Peyer's patch (tissue), 4 donors: ENCODE measurements around the gene TYMP. TPM values are rescaled to one million over a fixed set of nuclear protein-coding genes. Genes with fewer than 3 reads are reported as not detected.
A peak's percentile ranks its signal among the peaks of the same experiment; 100 is the strongest.

ENCODE experiments used
- DNase-seq, 3 donors: peaks; one replicate each; pipeline ENCODE4 v3.0.0-alpha.2; 2017 to 2019
- H3K27ac ChIP-seq, 4 donors: fragments of 200-600 bp; sonication (generic); one replicate each; pipeline ENCODE4 v1.5.1; 2016 to 2019
- H3K27me3 ChIP-seq, 2 donors: fragments of 200-600 bp; sonication (generic); one replicate each; pipeline ENCODE4 v1.5.1; 2019
- H3K36me3 ChIP-seq, 3 donors: fragments of 200-600 bp; sonication (generic); one replicate each; pipeline ENCODE4 v1.5.1; 2016 to 2019
- H3K4me1 ChIP-seq, 4 donors: fragments of 200-600 bp; sonication (generic); one replicate each; pipeline ENCODE4 v1.5.1; 2016 to 2019
- H3K4me3 ChIP-seq, 4 donors: fragments of 200-600 bp; sonication (generic); 1 replicate in 3 of 4; 2 replicates in 1 of 4; pipeline ENCODE4 v1.5.1; 2016 to 2019; ENCODE audit warnings: mild to moderate bottlenecking in 1 of 4
- H3K9me3 ChIP-seq, 4 donors: fragments of 200-600 bp; sonication (generic); one replicate each; pipeline ENCODE4 v1.5.1; 2016 to 2019; ENCODE audit warnings: mild to moderate bottlenecking in 1 of 4
- CTCF ChIP-seq, 6 experiments: fragments of 450-650 bp in 4 of 6; fragments of 200-600 bp in 2 of 6; sonication (generic) in 1 of 6; IDR thresholded peaks; one replicate each; pipeline ENCODE4 v1.5.1; 2017 to 2019; ENCODE audit warnings: antibody characterized with exemption in 6 of 6, mild to moderate bottlenecking in 3 of 6, moderate library complexity in 1 of 6
- POLR2A ChIP-seq, 2 donors: fragments of 450-650 bp; IDR thresholded peaks; one replicate each; pipeline ENCODE4 v1.5.1; 2017; ENCODE audit warnings: antibody characterized with exemption in 2 of 2, mild to moderate bottlenecking in 2 of 2, moderate library complexity in 2 of 2
- total RNA-seq, 4 donors: library from RNA; depleted of rRNA; stranded (reverse); fragments of >200 nt; gene quantifications; one replicate each; pipeline ENCODE4 v1.1.0, GENCODE V29; 2016

TYMP gene
- total RNA-seq, 4 donors from 2014 or later = 53.5 to 93.9 (median 88.3) TPM

GRCh38 chr22:50546326-50547262 is 16.8 kb upstream of the TYMP start:
- Histone ChIP-seq H3K4me1 (peaks cover 6 to 42% (median 18%) of the 10 kb centered on the region in 4 donors), H3K9me3 (no peaks in the 10 kb centered on the region), H3K4me3 (no peak overlapping the region), H3K27me3 (peaks cover 0 to 15% of the 10 kb centered on the region in 2 donors), H3K36me3 (no peaks in the 10 kb centered on the region), H3K27ac (peak overlapping the region in 1 of 4 donors; percentile 25)
- TF ChIP-seq CTCF (IDR thresholded peaks at IDR 0.05) = no peak
- no peak for TF ChIP-seq POLR2A (IDR thresholded peaks at IDR 0.05)
- no peak for DNase-seq

GRCh38 chr22:50545522-50546325 is 15.9 kb upstream of the TYMP start, which contains the start of gene KLHDC7B:
TSS of gene KLHDC7B (plus strand) at chr22:50545899. CDS start at chr22:50546244, 345 bp downstream.
- Histone ChIP-seq H3K27me3 (peaks cover 0 to 15% of the 10 kb centered on the region in 2 donors), H3K27ac (peak within 1 kb of the TSS; percentile 46 to 74 (median 56)), H3K9me3 (no peaks in the 10 kb centered on the region), H3K36me3 (no peaks in the 10 kb centered on the region), H3K4me1 (peaks cover 10 to 42% (median 18%) of the 10 kb centered on the region in 4 donors), H3K4me3 (no peak within 1 kb of the TSS)
- DNase-seq = no peak
- TF ChIP-seq CTCF (IDR thresholded peaks at IDR 0.05) (no peak), POLR2A (IDR thresholded peaks at IDR 0.05) (no peak)

GRCh38 chr22:50544746-50545253 is 15.0 kb upstream of the TYMP start:
- peak in 1 of 3 donors; percentile 71 for DNase-seq
- peaks cover 0 to 15% of the 10 kb centered on the region in 2 donors for H3K27me3 ChIP-seq
- H3K27ac ChIP-seq = peak overlapping the region; percentile 46 to 74 (median 56)
- TF ChIP-seq POLR2A (IDR thresholded peaks at IDR 0.05) (no peak), CTCF (IDR thresholded peaks at IDR 0.05) (no peak)
- H3K4me3 ChIP-seq = peak overlapping the region in 2 of 4 donors; percentile 34 to 42
- H3K4me1 ChIP-seq = peaks cover 10 to 46% (median 20%) of the 10 kb centered on the region in 4 donors
- no peaks in the 10 kb centered on the region for H3K9me3 ChIP-seq
- no peaks in the 10 kb centered on the region for H3K36me3 ChIP-seq

GRCh38 chr22:50544078-50544745 is 14.4 kb upstream of the TYMP start:
- H3K4me3 ChIP-seq = peak overlapping the region; percentile 11 to 42 (median 34)
- DNase-seq = peak; percentile 82 to 94 (median 89)
- peak overlapping the region; percentile 46 to 74 (median 56) for H3K27ac ChIP-seq
- no peak for TF ChIP-seq POLR2A (IDR thresholded peaks at IDR 0.05)
- TF ChIP-seq CTCF (IDR thresholded peaks at IDR 0.05) = peak; percentile 48 to 72 (median 68)
- no peaks in the 10 kb centered on the region for H3K9me3 ChIP-seq
- peaks cover 0 to 15% of the 10 kb centered on the region in 2 donors for H3K27me3 ChIP-seq
- H3K4me1 ChIP-seq = peaks cover 10 to 46% (median 16%) of the 10 kb centered on the region in 4 donors
- H3K36me3 ChIP-seq = no peaks in the 10 kb centered on the region
